CD14-positive monocyte (primary cell): ENCODE measurements around the gene CXCR6. TPM values are rescaled to one million over a fixed set of nuclear protein-coding genes. Genes with fewer than 3 reads are reported as not detected.

ENCODE experiments used
- DNase-seq, 3 donors: peaks; one replicate each; pipeline ENCODE4 v3.0.0-alpha.2; 2011 to 2022
- H2AFZ ChIP-seq: 2 replicates; pipeline ENCODE4 v1.6.0; 2012; ENCODE audit warnings: mild to moderate bottlenecking, low read depth, low read length, inconsistent platforms; ENCODE audit not compliant: insufficient read depth, poor library complexity, severe bottlenecking
- H3K27ac ChIP-seq, 2 donors: 1 replicate in 1 of 2; 2 replicates in 1 of 2; pipeline ENCODE4 v1.5.1; 2012 to 2013; ENCODE audit warnings: low read length in 2 of 2, control low read depth in 1 of 2, inconsistent platforms in 1 of 2, low read depth in 1 of 2, mild to moderate bottlenecking in 1 of 2
- H3K27me3 ChIP-seq, 2 donors: one replicate each; pipeline versions ENCODE4 v1.6.0 to v1.6.1; 2011 to 2013; ENCODE audit warnings: low read length in 2 of 2; ENCODE audit not compliant: control insufficient read depth in 2 of 2, insufficient read depth in 2 of 2
- H3K36me3 ChIP-seq, 2 donors: replicated peaks in 1 of 2; 1 replicate in 1 of 2; 2 replicates in 1 of 2; pipeline versions ENCODE4 v1.5.1 to v1.6.1; 2012 to 2013; ENCODE audit warnings: low read length in 2 of 2, control low read depth in 1 of 2, inconsistent platforms in 1 of 2, mild to moderate bottlenecking in 1 of 2; ENCODE audit not compliant: insufficient read depth in 2 of 2, control insufficient read depth in 1 of 2
- H3K4me1 ChIP-seq, 2 donors: 1 replicate in 1 of 2; 2 replicates in 1 of 2; pipeline versions ENCODE4 v1.5.1 to v1.6.1; 2012 to 2013; ENCODE audit warnings: low read length in 2 of 2, control low read depth in 1 of 2, inconsistent platforms in 1 of 2, mild to moderate bottlenecking in 1 of 2, moderate library complexity in 1 of 2; ENCODE audit not compliant: insufficient read depth in 2 of 2, control insufficient read depth in 1 of 2
- H3K4me2 ChIP-seq: replicated peaks from 2 replicates; pipeline ENCODE3; 2012; ENCODE audit warnings: low read length, moderate library complexity, mild to moderate bottlenecking; ENCODE audit not compliant: poor library complexity, severe bottlenecking; ENCODE audit errors: extremely low read depth
- H3K4me3 ChIP-seq, 3 experiments: fragments of 200-600 bp in 1 of 3; sonication (generic) in 1 of 3; replicated peaks in 1 of 3; 1 replicate in 2 of 3; 2 replicates in 1 of 3; pipeline ENCODE4 v1.5.1; 2011 to 2013; ENCODE audit warnings: low read length in 3 of 3, mild to moderate bottlenecking in 3 of 3, control low read depth in 2 of 3, low read depth in 2 of 3, inconsistent platforms in 1 of 3, moderate library complexity in 1 of 3
- H3K79me2 ChIP-seq: 2 replicates; pipeline ENCODE4 v1.6.0; 2012; ENCODE audit warnings: mild to moderate bottlenecking, control low read depth, inconsistent platforms, low read length, moderate library complexity; ENCODE audit not compliant: insufficient read depth
- H3K9ac ChIP-seq: 2 replicates; pipeline ENCODE4 v1.6.0; 2017; ENCODE audit warnings: low read length, mild to moderate bottlenecking; ENCODE audit not compliant: insufficient read depth, poor library complexity, severe bottlenecking
- H3K9me3 ChIP-seq, 2 donors: replicated peaks in 1 of 2; 1 replicate in 1 of 2; 2 replicates in 1 of 2; pipeline versions ENCODE4 v1.5.1 to v1.6.1; 2012 to 2013; ENCODE audit warnings: low read length in 2 of 2, control low read depth in 1 of 2; ENCODE audit not compliant: control insufficient read depth in 1 of 2, insufficient read depth in 1 of 2
- H4K20me1 ChIP-seq: 2 replicates; pipeline ENCODE4 v1.6.0; 2012; ENCODE audit warnings: mild to moderate bottlenecking, low read length, control low read depth, moderate library complexity; ENCODE audit not compliant: insufficient read depth
- H3K27ac Mint-ChIP-seq, 7 donors: one replicate each; pipeline ENCODE4 v1.8.0; 2020; ENCODE audit warnings: mild to moderate bottlenecking in 7 of 7, mixed read lengths in 7 of 7, moderate library complexity in 6 of 7, inconsistent platforms in 2 of 7
- H3K27me3 Mint-ChIP-seq, 3 donors: one replicate each; pipeline ENCODE4 v1.8.0; 2021 to 2022; ENCODE audit warnings: low read depth in 3 of 3, mild to moderate bottlenecking in 3 of 3, mixed read lengths in 3 of 3, moderate library complexity in 3 of 3, inconsistent platforms in 1 of 3
- H3K36me3 Mint-ChIP-seq, 2 donors: one replicate each; pipeline ENCODE4 v1.8.0; 2020; ENCODE audit warnings: mixed read lengths in 2 of 2, inconsistent platforms in 1 of 2, mild to moderate bottlenecking in 1 of 2
- H3K4me1 Mint-ChIP-seq: one replicate; pipeline ENCODE4 v1.8.0; 2020; ENCODE audit warnings: mild to moderate bottlenecking, mixed read lengths
- H3K4me3 Mint-ChIP-seq, 2 donors: one replicate each; pipeline ENCODE4 v1.8.0; 2020; ENCODE audit warnings: mild to moderate bottlenecking in 2 of 2, mixed read lengths in 2 of 2, moderate library complexity in 1 of 2
- H3K9me3 Mint-ChIP-seq, 7 donors: one replicate each; pipeline ENCODE4 v1.8.0; 2020 to 2022; ENCODE audit warnings: mixed read lengths in 7 of 7, mild to moderate bottlenecking in 6 of 7, moderate library complexity in 6 of 7, inconsistent platforms in 2 of 7
- WGBS: methylation state at CpG from one replicate; pipeline ENCODE4 v1.1.5; 2013; ENCODE audit warnings: missing lambda C conversion rate; ENCODE audit not compliant: insufficient coverage; 5-methylcytosine and 5-hydroxymethylcytosine counted together
- intact Hi-C, 2 donors: fragments of 100-400 bp; cut with micrococcal nuclease; formaldehyde crosslinking; loops; one replicate each; pipeline versions ENCODE4 v1.15.0 to v1.15.1; 2023
- polyA plus RNA-seq, 3 donors: library from polyadenylated mRNA; depleted of rRNA in 1 of 3; unstranded in 2 of 3; stranded (reverse) in 1 of 3; fragments of 300-500 nt in 2 of 3; fragments of >200 nt in 1 of 3; fragmentation: Illumina TruSeq in 2 of 3; gene quantifications; 1 replicate in 2 of 3; 2 replicates in 1 of 3; pipeline ENCODE4 v1.2.3, GENCODE V29; 2012 to 2021
- TF ChIP-seq, protein P1 (sequence below): fragments of 200-600 bp; IDR thresholded peaks from one replicate; pipeline ENCODE4 v1.8.0; 2022; ENCODE audit warnings: antibody characterized with exemption, mild to moderate bottlenecking

CXCR6 gene
- polyA plus RNA-seq, 3 donors = 0.10 TPM; not detected in 2

- Mint-ChIP-seq H3K27me3 (peaks cover 0 to 3% (median 0%) of the 10 kb centered on the region in 3 donors), H3K4me1 (peaks cover 21% of the 10 kb centered on the region), H3K4me3 (no peak overlapping the region), H3K9me3 (peaks cover 0 to 2% (median 0%) of the 10 kb centered on the region in 7 donors), H3K36me3 (peaks cover 84 to 90% of the 10 kb centered on the region in 2 donors), H3K27ac (peak overlapping the region in 1 of 7 donors; percentile 35)
- no peak overlapping the region for H3K4me3 ChIP-seq
- no peak overlapping the region for H2AFZ ChIP-seq
- no peaks in the 10 kb centered on the region for H3K79me2 ChIP-seq
- peaks cover 12 to 14% of the 10 kb centered on the region in 2 donors for H3K4me1 ChIP-seq
- no CpG with 5 or more reads among the region's 5 CpGs for WGBS
- H3K9ac ChIP-seq = no peak overlapping the region
- H3K9me3 ChIP-seq = no peaks in the 10 kb centered on the region
- intact Hi-C loops = no loop called here
- DNase-seq = no peak
- no peak overlapping the region for H3K4me2 ChIP-seq
- H3K27me3 ChIP-seq = no peaks in the 10 kb centered on the region
- H4K20me1 ChIP-seq = no peaks in the 10 kb centered on the region
- peaks cover 74 to 90% of the 10 kb centered on the region in 2 donors for H3K36me3 ChIP-seq
- TF ChIP-seq, protein P1, sequence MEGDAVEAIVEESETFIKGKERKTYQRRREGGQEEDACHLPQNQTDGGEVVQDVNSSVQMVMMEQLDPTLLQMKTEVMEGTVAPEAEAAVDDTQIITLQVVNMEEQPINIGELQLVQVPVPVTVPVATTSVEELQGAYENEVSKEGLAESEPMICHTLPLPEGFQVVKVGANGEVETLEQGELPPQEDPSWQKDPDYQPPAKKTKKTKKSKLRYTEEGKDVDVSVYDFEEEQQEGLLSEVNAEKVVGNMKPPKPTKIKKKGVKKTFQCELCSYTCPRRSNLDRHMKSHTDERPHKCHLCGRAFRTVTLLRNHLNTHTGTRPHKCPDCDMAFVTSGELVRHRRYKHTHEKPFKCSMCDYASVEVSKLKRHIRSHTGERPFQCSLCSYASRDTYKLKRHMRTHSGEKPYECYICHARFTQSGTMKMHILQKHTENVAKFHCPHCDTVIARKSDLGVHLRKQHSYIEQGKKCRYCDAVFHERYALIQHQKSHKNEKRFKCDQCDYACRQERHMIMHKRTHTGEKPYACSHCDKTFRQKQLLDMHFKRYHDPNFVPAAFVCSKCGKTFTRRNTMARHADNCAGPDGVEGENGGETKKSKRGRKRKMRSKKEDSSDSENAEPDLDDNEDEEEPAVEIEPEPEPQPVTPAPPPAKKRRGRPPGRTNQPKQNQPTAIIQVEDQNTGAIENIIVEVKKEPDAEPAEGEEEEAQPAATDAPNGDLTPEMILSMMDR = no peak
- H3K27ac ChIP-seq = no peak overlapping the region
Observed at GRCh38 chr3:45978006-45978761, 34.9 kb downstream of the CXCR6 start.

DNA sequence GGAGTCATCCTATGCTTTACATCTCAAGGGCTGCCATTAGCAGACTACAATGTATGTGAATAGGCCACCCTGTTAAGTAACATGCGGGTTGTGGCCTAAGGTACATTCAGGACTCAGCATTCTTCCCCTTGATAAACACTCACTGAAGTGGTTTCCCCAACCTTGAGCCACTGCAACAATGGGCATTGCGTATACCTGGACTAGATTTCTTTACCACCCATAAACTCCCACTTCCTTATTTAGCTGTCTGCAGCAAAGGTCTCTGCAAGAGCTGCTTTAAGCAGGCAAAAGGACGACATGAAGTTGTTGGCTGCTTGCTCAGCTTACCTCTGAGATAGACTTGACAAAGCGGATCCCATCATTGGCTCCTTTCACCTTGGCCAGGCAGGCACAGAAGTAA lies 36.1 kb downstream of the CXCR6 start:
- peaks cover 15% of the 10 kb centered on the region for H3K4me1 Mint-ChIP-seq
- Histone ChIP-seq H3K27ac (no peak overlapping the region), H3K4me3 (no peak overlapping the region), H3K36me3 (peaks cover 86 to 98% of the 10 kb centered on the region in 2 donors), H3K4me1 (peaks cover 5% of the 10 kb centered on the region in 2 donors), H3K27me3 (no peaks in the 10 kb centered on the region), H3K9ac (no peak overlapping the region), H4K20me1 (no peaks in the 10 kb centered on the region), H3K9me3 (no peaks in the 10 kb centered on the region), H2AFZ (no peak overlapping the region), H3K4me2 (no peak overlapping the region), H3K79me2 (no peaks in the 10 kb centered on the region)
- 81% methylated on average over 3 of the region's 4 CpGs for whole genome bisulfite sequencing
- peak overlapping the region in 1 of 7 donors; percentile 18 for H3K27ac Mint-ChIP-seq
- peaks cover 89 to 93% of the 10 kb centered on the region in 2 donors for H3K36me3 Mint-ChIP-seq
- TF ChIP-seq, protein P1 = no peak
- peaks cover 0 to 3% (median 0%) of the 10 kb centered on the region in 3 donors for H3K27me3 Mint-ChIP-seq
- DNase-seq = peak in 1 of 3 donors; percentile 18
- intact Hi-C loops = no loop called here
- H3K4me3 Mint-ChIP-seq = no peak overlapping the region
- peaks cover 0 to 2% (median 0%) of the 10 kb centered on the region in 7 donors for H3K9me3 Mint-ChIP-seq
